Suprapubic skin (tissue), 4 donors: Measurements from ENCODE around the gene ASIC3. TPM values are rescaled to one million over a fixed set of nuclear protein-coding genes. Genes with fewer than 3 reads are reported as not detected.

ENCODE experiments used
- DNase-seq, 2 donors: peaks; one replicate each; pipeline ENCODE4 v3.0.0-alpha.2; 2019; ENCODE audit warnings: low spot score in 2 of 2
- H3K27ac ChIP-seq: fragments of 200-600 bp; sonication (generic); one replicate; pipeline ENCODE4 v1.5.1; 2019
- H3K27me3 ChIP-seq: fragments of 200-600 bp; sonication (generic); one replicate; pipeline ENCODE4 v1.5.1; 2019
- H3K36me3 ChIP-seq: fragments of 200-600 bp; sonication (generic); one replicate; pipeline ENCODE4 v1.5.1; 2019
- H3K4me1 ChIP-seq: fragments of 200-600 bp; sonication (generic); one replicate; pipeline ENCODE4 v1.5.1; 2019
- H3K4me3 ChIP-seq: fragments of 200-600 bp; sonication (generic); one replicate; pipeline ENCODE4 v1.5.1; 2019; ENCODE audit warnings: mild to moderate bottlenecking
- H3K9me3 ChIP-seq: fragments of 200-600 bp; sonication (generic); one replicate; pipeline ENCODE4 v1.5.1; 2019
- CTCF ChIP-seq, 2 donors: fragments of 200-600 bp in 1 of 2; fragments of 450-650 bp in 1 of 2; sonication (generic) in 1 of 2; IDR thresholded peaks; one replicate each; pipeline ENCODE4 v1.5.1; 2016 to 2019; ENCODE audit warnings: antibody characterized with exemption in 2 of 2, mild to moderate bottlenecking in 1 of 2, moderate library complexity in 1 of 2
- EP300 ChIP-seq: sonication (generic); formaldehyde crosslinking; IDR thresholded peaks from one replicate; pipeline ENCODE4 v1.6.1; 2017; ENCODE audit warnings: antibody characterized with exemption
- POLR2A ChIP-seq, 2 donors: fragments of 450-650 bp; IDR thresholded peaks; one replicate each; pipeline ENCODE4 v1.6.1; 2017; ENCODE audit warnings: antibody characterized with exemption in 2 of 2, mild to moderate bottlenecking in 2 of 2, moderate library complexity in 2 of 2
- POLR2AphosphoS5 ChIP-seq, 3 donors: sonication (generic); formaldehyde crosslinking; IDR thresholded peaks; one replicate each; pipeline ENCODE4 v1.6.1; 2017; ENCODE audit warnings: antibody characterized with exemption in 3 of 3
- whole genome bisulfite sequencing: methylation state at CpG from one replicate; pipeline ENCODE4 v1.1.5; 2018; 5-methylcytosine and 5-hydroxymethylcytosine counted together
- total RNA-seq, 4 donors: library from RNA; depleted of rRNA; stranded (reverse); fragments of >200 nt; gene quantifications; one replicate each; pipeline ENCODE4 v1.1.0, GENCODE V29; 2016

Gene ASIC3
- total RNA-seq, 4 donors from 2014 or later, result 2.6 to 8.7 (median 4.1) TPM

DNA sequence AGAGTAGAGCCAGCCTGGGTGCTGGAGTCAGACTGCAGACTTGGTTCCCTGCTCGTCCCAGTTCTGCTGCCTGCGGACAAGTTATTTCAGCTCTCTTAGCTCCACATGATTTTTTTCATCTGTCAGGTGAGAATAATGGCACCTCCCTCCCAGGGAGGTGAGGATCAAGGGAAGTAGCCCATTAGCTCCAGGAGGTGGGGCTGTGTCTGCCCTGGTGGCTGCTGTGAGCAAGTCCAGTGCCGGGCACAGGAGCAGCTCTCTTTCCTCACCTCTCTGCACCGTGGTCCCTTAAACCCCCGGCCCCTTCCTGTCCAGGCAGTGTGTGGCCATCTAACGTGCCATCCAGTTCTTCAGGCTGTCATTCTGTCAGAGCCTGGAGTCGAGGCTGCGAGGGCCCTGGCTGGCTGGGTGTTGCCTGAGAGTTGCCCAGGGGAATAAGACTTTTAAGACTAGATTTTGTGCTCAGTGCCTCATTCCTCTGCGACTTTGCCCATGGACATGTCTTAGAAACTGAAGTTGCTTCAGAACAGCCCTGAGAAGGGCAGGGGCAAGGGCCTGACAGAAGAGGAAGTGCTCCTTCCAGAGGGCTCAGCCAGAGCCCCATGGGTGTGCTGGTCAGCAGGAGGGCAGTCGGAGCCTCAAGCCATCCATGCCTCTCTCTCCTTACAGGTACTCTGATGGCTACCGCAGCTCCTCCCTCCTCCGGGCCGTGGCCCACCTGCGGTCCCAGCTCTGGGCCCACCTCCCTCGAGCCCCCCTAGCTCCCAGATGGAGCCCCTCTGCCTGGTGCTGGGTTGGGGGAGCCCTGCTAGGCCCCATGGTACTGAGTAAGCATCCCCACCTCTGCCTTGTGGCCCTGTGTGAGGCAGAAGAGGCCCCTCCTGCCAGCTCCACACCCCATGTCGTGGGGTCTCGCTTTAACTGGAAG, 15.1 kb upstream of the ASIC3 start:
- Histone ChIP-seq H3K9me3 (no peaks in the 10 kb centered on the region), H3K27me3 (no peaks in the 10 kb centered on the region), H3K4me3 (no peak overlapping the region), H3K27ac (no peak overlapping the region), H3K36me3 (peaks cover 56% of the 10 kb centered on the region), H3K4me1 (peaks cover 11% of the 10 kb centered on the region)
- TF ChIP-seq EP300 (no peak), POLR2AphosphoS5 (IDR thresholded peaks at IDR 0.05) (no peak), CTCF (IDR thresholded peaks at IDR 0.05) (no peak), POLR2A (IDR thresholded peaks at IDR 0.05) (no peak)
- no peak for DNase-seq
- WGBS, result 79% methylated on average over 9 of the region's 17 CpGs

GRCh38 chr7:151033864-151034249, 14.5 kb upstream of the ASIC3 start:
- no peak for DNase-seq
- Histone ChIP-seq H3K27me3 (no peaks in the 10 kb centered on the region), H3K36me3 (peaks cover 56% of the 10 kb centered on the region), H3K27ac (no peak overlapping the region), H3K9me3 (no peaks in the 10 kb centered on the region), H3K4me1 (peaks cover 15% of the 10 kb centered on the region), H3K4me3 (no peak overlapping the region)
- WGBS, result 95% methylated on average over 4 of the region's 5 CpGs
- TF ChIP-seq POLR2A (IDR thresholded peaks at IDR 0.05), result no peak

- H3K4me1 ChIP-seq, result peaks cover 16% of the 10 kb centered on the region
- no peak for DNase-seq
- no peak overlapping the region for H3K27ac ChIP-seq
- no peaks in the 10 kb centered on the region for H3K9me3 ChIP-seq
- H3K36me3 ChIP-seq, result peaks cover 56% of the 10 kb centered on the region
- no peak for TF ChIP-seq CTCF (IDR thresholded peaks at IDR 0.05)
- no peak for TF ChIP-seq POLR2AphosphoS5 (IDR thresholded peaks at IDR 0.05)
- TF ChIP-seq POLR2A (IDR thresholded peaks at IDR 0.05), result no peak
- no peak for TF ChIP-seq EP300
- 95% methylated on average over 10 of the region's 21 CpGs for WGBS
- H3K4me3 ChIP-seq, result no peak overlapping the region
- no peaks in the 10 kb centered on the region for H3K27me3 ChIP-seq
Measured at GRCh38 chr7:151034312-151035025, 13.9 kb upstream of the ASIC3 start.

DNA sequence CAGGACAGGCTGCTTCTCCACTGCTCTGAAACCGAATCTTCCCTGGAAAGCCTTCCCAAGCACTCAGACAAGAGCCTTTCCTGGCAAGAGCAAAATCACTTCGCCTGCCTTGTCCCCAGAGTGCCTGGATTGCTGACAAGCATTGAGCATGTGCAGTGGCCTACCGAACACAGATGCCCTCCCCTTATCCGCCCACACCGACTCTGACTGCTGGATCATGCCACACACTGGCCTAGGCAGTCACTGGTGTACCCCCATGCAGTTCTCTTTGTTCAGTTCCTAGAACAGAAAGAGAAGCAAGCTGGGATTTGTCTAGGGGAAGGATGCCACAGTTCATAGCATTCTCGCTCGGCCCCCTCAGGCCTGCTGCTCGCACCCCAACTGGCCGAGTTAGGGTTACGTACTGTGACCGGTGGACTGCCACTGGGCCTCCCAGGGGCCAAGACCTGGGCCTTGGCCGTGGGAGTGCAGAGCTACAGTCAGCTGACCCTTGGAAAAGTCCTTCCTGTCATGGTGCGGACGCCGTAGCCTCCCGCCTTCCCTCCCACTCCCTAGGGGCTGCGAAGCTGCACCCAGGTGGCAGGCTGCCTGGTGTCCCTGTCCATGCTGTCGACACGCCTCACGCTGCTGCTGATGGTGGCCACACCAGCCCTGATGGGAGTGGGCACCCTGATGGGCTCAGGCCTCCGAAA, 13.2 kb upstream of the ASIC3 start:
- 80% methylated on average over 13 of the region's 21 CpGs for WGBS
- TF ChIP-seq CTCF (IDR thresholded peaks at IDR 0.05), result no peak
- TF ChIP-seq EP300, result no peak
- no peak for TF ChIP-seq POLR2AphosphoS5 (IDR thresholded peaks at IDR 0.05)
- no peak for TF ChIP-seq POLR2A (IDR thresholded peaks at IDR 0.05)
- H3K9me3 ChIP-seq, result no peaks in the 10 kb centered on the region
- H3K36me3 ChIP-seq, result peaks cover 56% of the 10 kb centered on the region
- DNase-seq, result no peak
- H3K4me1 ChIP-seq, result peaks cover 20% of the 10 kb centered on the region
- no peak overlapping the region for H3K27ac ChIP-seq
- H3K4me3 ChIP-seq, result no peak overlapping the region
- no peaks in the 10 kb centered on the region for H3K27me3 ChIP-seq

GRCh38 chr7:151035902-151036301, 12.4 kb upstream of the ASIC3 start:
- H3K27me3 ChIP-seq, result no peaks in the 10 kb centered on the region
- 95% methylated on average over 17 of the region's 17 CpGs for WGBS
- no peak for DNase-seq
- H3K9me3 ChIP-seq, result no peaks in the 10 kb centered on the region
- H3K36me3 ChIP-seq, result peaks cover 57% of the 10 kb centered on the region
- no peak overlapping the region for H3K27ac ChIP-seq
- peaks cover 20% of the 10 kb centered on the region for H3K4me1 ChIP-seq
- no peak overlapping the region for H3K4me3 ChIP-seq
- TF ChIP-seq CTCF (IDR thresholded peaks at IDR 0.05), result no peak
- TF ChIP-seq EP300, result no peak
- no peak for TF ChIP-seq POLR2AphosphoS5 (IDR thresholded peaks at IDR 0.05)
- no peak for TF ChIP-seq POLR2A (IDR thresholded peaks at IDR 0.05)
